Mesenchymal stem cell (in vitro differentiated cells and primary cell): Measurements from ENCODE around the gene CRTC1.

Experiments
- DNase-seq: peaks from one replicate; pipeline ENCODE4 v3.0.0-alpha.2; 2013
- H2AFZ ChIP-seq: one replicate; pipeline ENCODE4 v1.6.1; 2013; ENCODE audit warnings: low read depth, mild to moderate bottlenecking, control low read depth, inconsistent platforms, low read length, moderate library complexity
- H2AK5ac ChIP-seq: 2 replicates; pipeline ENCODE4 v1.6.1; 2013; ENCODE audit warnings: low read length, moderate library complexity, mild to moderate bottlenecking, inconsistent platforms; ENCODE audit not compliant: severe bottlenecking
- H2BK120ac ChIP-seq: one replicate; pipeline ENCODE4 v1.6.1; 2013; ENCODE audit warnings: low read depth, mild to moderate bottlenecking, inconsistent platforms, low read length, moderate library complexity
- H2BK12ac ChIP-seq, 2 experiments: one replicate each; pipeline ENCODE4 v1.6.1; 2013; ENCODE audit warnings: inconsistent platforms in 2 of 2, low read length in 2 of 2, mild to moderate bottlenecking in 2 of 2, moderate library complexity in 2 of 2, control low read depth in 1 of 2
- H2BK15ac ChIP-seq: one replicate; pipeline ENCODE4 v1.6.1; 2013; ENCODE audit warnings: mild to moderate bottlenecking, low read depth, inconsistent platforms; ENCODE audit not compliant: poor library complexity, severe bottlenecking
- H2BK5ac ChIP-seq: 2 replicates; pipeline ENCODE4 v1.6.1; 2013; ENCODE audit warnings: low read depth, mild to moderate bottlenecking, low read length, control low read depth, inconsistent platforms; ENCODE audit not compliant: poor library complexity, severe bottlenecking
- H3K14ac ChIP-seq, 2 experiments: one replicate each; pipeline ENCODE4 v1.6.1; 2013; ENCODE audit warnings: inconsistent platforms in 2 of 2, low read length in 2 of 2, control low read depth in 1 of 2, mild to moderate bottlenecking in 1 of 2, moderate library complexity in 1 of 2
- H3K18ac ChIP-seq, 2 experiments: one replicate each; pipeline ENCODE4 v1.6.1; 2013; ENCODE audit warnings: inconsistent platforms in 2 of 2, low read length in 2 of 2, control low read depth in 1 of 2, low read depth in 1 of 2, mild to moderate bottlenecking in 1 of 2
- H3K23ac ChIP-seq, 2 experiments: one replicate each; pipeline ENCODE4 v1.6.1; 2013; ENCODE audit warnings: inconsistent platforms in 2 of 2, low read length in 2 of 2, mild to moderate bottlenecking in 2 of 2, moderate library complexity in 2 of 2, control low read depth in 1 of 2
- H3K27ac ChIP-seq: 2 replicates; pipeline ENCODE4 v1.5.1; 2013; ENCODE audit warnings: mild to moderate bottlenecking, moderate library complexity, low read length, control low read depth, inconsistent platforms; ENCODE audit not compliant: poor library complexity, severe bottlenecking
- H3K27me3 ChIP-seq, 2 experiments: 2 replicates each; pipeline versions ENCODE4 v1.6.1 to v1.7.0; 2013; ENCODE audit warnings: low read length in 2 of 2, mild to moderate bottlenecking in 2 of 2, moderate library complexity in 2 of 2, control low read depth in 1 of 2, inconsistent platforms in 1 of 2; ENCODE audit not compliant: control insufficient read depth in 1 of 2, insufficient read depth in 1 of 2
- H3K36me3 ChIP-seq, 2 experiments: 2 replicates each; pipeline versions ENCODE4 v1.6.1 to v1.7.0; 2013; ENCODE audit warnings: low read length in 2 of 2, control low read depth in 1 of 2, inconsistent platforms in 1 of 2, low read depth in 1 of 2, mild to moderate bottlenecking in 1 of 2; ENCODE audit not compliant: insufficient read depth in 2 of 2, control insufficient read depth in 1 of 2
- H3K4ac ChIP-seq, 2 experiments: one replicate each; pipeline ENCODE4 v1.6.1; 2013; ENCODE audit warnings: inconsistent platforms in 2 of 2, low read length in 2 of 2, mild to moderate bottlenecking in 2 of 2, moderate library complexity in 2 of 2, control low read depth in 1 of 2, low read depth in 1 of 2
- H3K4me1 ChIP-seq: 2 replicates; pipeline ENCODE4 v1.6.1; 2013; ENCODE audit warnings: low read depth, low read length, control low read depth; ENCODE audit not compliant: control insufficient read depth, insufficient read depth
- H3K4me2 ChIP-seq: 2 replicates; pipeline ENCODE4 v1.6.1; 2013; ENCODE audit warnings: low read length, mild to moderate bottlenecking, inconsistent platforms; ENCODE audit not compliant: poor library complexity, severe bottlenecking
- H3K4me3 ChIP-seq, 2 experiments: 2 replicates each; pipeline versions ENCODE4 v1.5.1 to v1.7.0; 2013; ENCODE audit warnings: low read length in 2 of 2, mild to moderate bottlenecking in 2 of 2, control low read depth in 1 of 2, low read depth in 1 of 2; ENCODE audit not compliant: insufficient read depth in 1 of 2
- H3K79me1 ChIP-seq: replicated peaks from 2 replicates; pipeline ENCODE4 v1.6.1; 2013; ENCODE audit warnings: mild to moderate bottlenecking, control low read depth, low read length, inconsistent platforms; ENCODE audit not compliant: poor library complexity, severe bottlenecking
- H3K9ac ChIP-seq: 2 replicates; pipeline ENCODE4 v1.7.0; 2013; ENCODE audit warnings: mild to moderate bottlenecking, low read length, moderate library complexity
- H3K9me3 ChIP-seq: 2 replicates; pipeline ENCODE4 v1.7.0; 2013; ENCODE audit warnings: mild to moderate bottlenecking, low read length; ENCODE audit not compliant: control insufficient read depth
- H4K8ac ChIP-seq: one replicate; pipeline ENCODE4 v1.6.1; 2013; ENCODE audit warnings: inconsistent platforms, mild to moderate bottlenecking, low read length, moderate library complexity
- H4K91ac ChIP-seq: one replicate; pipeline ENCODE4 v1.6.1; 2013; ENCODE audit warnings: mild to moderate bottlenecking, low read length, inconsistent platforms
- WGBS: methylation state at CpG from one replicate; pipeline ENCODE4 v1.1.7; 2013; ENCODE audit warnings: mixed read lengths; 5-methylcytosine and 5-hydroxymethylcytosine counted together

CRTC1 gene

GRCh38 chr19:18716857-18717256 is 33.4 kb downstream of the CRTC1 start:
- H2AFZ ChIP-seq = no peak overlapping the region
- no peak overlapping the region for H3K4ac ChIP-seq
- H3K36me3 ChIP-seq = peaks cover 0 to 18% of the 10 kb centered on the region in 2 experiments
- no peak overlapping the region for H3K4me2 ChIP-seq
- no peak overlapping the region for H3K18ac ChIP-seq
- no peak overlapping the region for H3K23ac ChIP-seq
- WGBS = 90% methylated on average over 6 of the region's 6 CpGs
- no peaks in the 10 kb centered on the region for H3K27me3 ChIP-seq
- peaks cover 30% of the 10 kb centered on the region for H3K79me1 ChIP-seq
- peaks cover 5% of the 10 kb centered on the region for H3K4me1 ChIP-seq
- H4K91ac ChIP-seq = peak overlapping the region; percentile 73
- no peak overlapping the region for H4K8ac ChIP-seq
- no peak overlapping the region for H3K9ac ChIP-seq
- H3K4me3 ChIP-seq = no peak overlapping the region
- peak overlapping the region in 1 of 2 experiments; percentile 5 for H3K14ac ChIP-seq
- no peak overlapping the region for H2AK5ac ChIP-seq
- no peak overlapping the region for H2BK15ac ChIP-seq
- H2BK120ac ChIP-seq = no peak overlapping the region
- no peak for DNase-seq
- no peak overlapping the region for H3K27ac ChIP-seq
- no peak overlapping the region for H2BK5ac ChIP-seq
- no peak overlapping the region for H2BK12ac ChIP-seq
- no peaks in the 10 kb centered on the region for H3K9me3 ChIP-seq

- Histone ChIP-seq H4K91ac (no peak overlapping the region), H3K4me3 (no peak overlapping the region), H2BK120ac (no peak overlapping the region), H3K9me3 (no peaks in the 10 kb centered on the region), H3K4me2 (no peak overlapping the region), H2AK5ac (no peak overlapping the region), H2BK5ac (no peak overlapping the region), H2BK12ac (no peak overlapping the region), H3K27ac (no peak overlapping the region), H3K79me1 (peaks cover 34% of the 10 kb centered on the region), H3K27me3 (no peaks in the 10 kb centered on the region), H3K23ac (no peak overlapping the region), H3K18ac (no peak overlapping the region), H2AFZ (no peak overlapping the region), H3K4me1 (peaks cover 5% of the 10 kb centered on the region), H3K36me3 (peaks cover 4 to 23% of the 10 kb centered on the region in 2 experiments), H4K8ac (no peak overlapping the region), H3K4ac (no peak overlapping the region), H2BK15ac (peak overlapping the region; percentile 62), H3K9ac (no peak overlapping the region), H3K14ac (no peak overlapping the region)
- WGBS = 83% methylated on average over 10 of the region's 10 CpGs
- no peak for DNase-seq
Measured at GRCh38 chr19:18717601-18718000, 34.1 kb downstream of the CRTC1 start.

- Histone ChIP-seq H3K27ac (no peak overlapping the region), H2BK120ac (no peak overlapping the region), H2BK12ac (no peak overlapping the region), H3K4ac (no peak overlapping the region), H2AFZ (no peak overlapping the region), H3K36me3 (peaks cover 6 to 24% of the 10 kb centered on the region in 2 experiments), H3K79me1 (peaks cover 34% of the 10 kb centered on the region), H2BK5ac (no peak overlapping the region), H4K8ac (no peak overlapping the region), H2AK5ac (no peak overlapping the region), H3K9me3 (no peaks in the 10 kb centered on the region), H3K18ac (no peak overlapping the region), H3K23ac (no peak overlapping the region), H4K91ac (no peak overlapping the region), H2BK15ac (peak overlapping the region; percentile 62), H3K27me3 (no peaks in the 10 kb centered on the region), H3K4me2 (no peak overlapping the region), H3K4me3 (no peak overlapping the region), H3K9ac (no peak overlapping the region), H3K4me1 (peaks cover 5% of the 10 kb centered on the region), H3K14ac (no peak overlapping the region)
- WGBS = 83% methylated on average over 5 of the region's 5 CpGs
- no peak for DNase-seq
Measured at GRCh38 chr19:18718015-18718526, 34.6 kb downstream of the CRTC1 start.

DNA sequence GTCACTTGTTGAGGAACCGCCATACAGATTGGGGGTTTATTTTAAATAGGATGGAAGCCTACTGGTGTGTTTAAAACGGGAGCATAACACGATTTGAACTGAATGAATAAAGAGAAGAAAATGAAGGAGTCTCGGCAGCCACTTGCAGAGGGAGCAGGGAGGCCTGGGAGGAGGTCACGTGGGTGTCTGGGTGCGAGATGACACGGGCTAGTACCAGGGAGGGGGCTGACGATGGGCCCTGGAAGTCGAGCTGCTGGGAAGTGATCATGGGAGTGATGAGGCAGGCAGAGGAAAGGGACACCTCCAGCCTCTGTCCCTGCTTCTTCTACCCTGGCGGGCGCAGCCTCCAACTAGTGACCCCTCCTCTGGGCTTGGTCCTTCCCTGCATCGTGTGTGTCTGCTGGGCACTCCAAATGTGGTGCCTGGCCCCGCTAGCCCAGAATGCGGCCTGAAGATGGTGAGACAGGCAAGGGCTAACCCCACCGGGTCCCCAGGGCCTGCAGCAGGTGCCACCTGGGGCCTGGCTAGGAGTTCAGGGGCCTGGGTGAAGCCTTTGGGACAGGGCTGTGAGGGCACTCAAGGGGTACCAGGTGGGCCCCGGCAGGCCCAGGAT is 35.5 kb downstream of the CRTC1 start:
- Histone ChIP-seq H3K4me3 (no peak overlapping the region), H3K79me1 (peaks cover 36% of the 10 kb centered on the region), H3K9me3 (no peaks in the 10 kb centered on the region), H3K23ac (no peak overlapping the region), H3K27me3 (no peaks in the 10 kb centered on the region), H2AFZ (no peak overlapping the region), H3K4me1 (peaks cover 2% of the 10 kb centered on the region), H2AK5ac (no peak overlapping the region), H3K4me2 (no peak overlapping the region), H2BK15ac (no peak overlapping the region), H4K8ac (no peak overlapping the region), H3K14ac (no peak overlapping the region), H3K36me3 (peaks cover 9 to 19% of the 10 kb centered on the region in 2 experiments), H2BK120ac (no peak overlapping the region), H4K91ac (no peak overlapping the region), H3K18ac (no peak overlapping the region), H3K9ac (no peak overlapping the region), H3K27ac (no peak overlapping the region), H2BK5ac (no peak overlapping the region), H2BK12ac (no peak overlapping the region), H3K4ac (no peak overlapping the region)
- no peak for DNase-seq
- WGBS = 84% methylated on average over 15 of the region's 16 CpGs
